Central memory CD8-positive, alpha-beta T cell (primary cell): ENCODE results near the gene ASB18.

Experiments
- ATAC-seq: fragments of 150-1000 bp; cut with Tn5 transposase; replicated peaks from 2 replicates; pipeline ENCODE4 v1.10.0; 2022; ENCODE audit warnings: mild to moderate bottlenecking, moderate FRiP score, moderate number of reproducible peaks; ENCODE audit not compliant: poor library complexity, severe bottlenecking; ENCODE audit errors: extremely low read depth
- DNase-seq, 2 donors: peaks; one replicate each; pipeline ENCODE4 v3.0.0; 2021; ENCODE audit warnings: low spot score in 2 of 2
- H3K27ac Mint-ChIP-seq: one replicate; pipeline ENCODE4 v1.8.0; 2022; ENCODE audit warnings: low read depth, mild to moderate bottlenecking, moderate library complexity, mixed read lengths
- H3K27me3 Mint-ChIP-seq: one replicate; pipeline ENCODE4 v1.8.0; 2022; ENCODE audit warnings: mixed read lengths
- H3K36me3 Mint-ChIP-seq: one replicate; pipeline ENCODE4 v1.8.0; 2022; ENCODE audit warnings: mild to moderate bottlenecking, moderate library complexity, mixed read lengths; ENCODE audit not compliant: insufficient read depth
- H3K4me1 Mint-ChIP-seq: one replicate; pipeline ENCODE4 v1.8.0; 2022; ENCODE audit warnings: mixed read lengths
- H3K4me3 Mint-ChIP-seq: one replicate; pipeline ENCODE4 v1.8.0; 2022; ENCODE audit warnings: mild to moderate bottlenecking, moderate library complexity, mixed read lengths
- H3K9me3 Mint-ChIP-seq: one replicate; pipeline ENCODE4 v1.8.0; 2022; ENCODE audit warnings: mixed read lengths

ASB18 gene

GRCh38 chr2:236172255-236173035, 91.8 kb downstream of the ASB18 start:
- Mint-ChIP-seq H3K4me1 (no peaks in the 10 kb centered on the region), H3K4me3 (no peak overlapping the region), H3K36me3 (peaks cover 2% of the 10 kb centered on the region), H3K27ac (no peak overlapping the region), H3K27me3 (peaks cover 73% of the 10 kb centered on the region), H3K9me3 (no peaks in the 10 kb centered on the region)
- ATAC-seq (no peak), DNase-seq (no peak)

- no peaks in the 10 kb centered on the region for H3K9me3 Mint-ChIP-seq
- H3K27me3 Mint-ChIP-seq: peaks cover 72% of the 10 kb centered on the region
- peaks cover under 1% of the 10 kb centered on the region for H3K4me1 Mint-ChIP-seq
- no peak overlapping the region for H3K4me3 Mint-ChIP-seq
- H3K27ac Mint-ChIP-seq: no peak overlapping the region
- H3K36me3 Mint-ChIP-seq: peaks cover 2% of the 10 kb centered on the region
- ATAC-seq: no peak
- DNase-seq: no peak
These were observed 92.4 kb downstream of the ASB18 start for GRCh38 chr2:236171680-236172254.

GRCh38 chr2:236171181-236171679, 93.0 kb downstream of the ASB18 start:
- DNase-seq (no peak), ATAC-seq (no peak)
- H3K27ac Mint-ChIP-seq: no peak overlapping the region
- no peaks in the 10 kb centered on the region for H3K9me3 Mint-ChIP-seq
- H3K4me3 Mint-ChIP-seq: no peak overlapping the region
- peaks cover 72% of the 10 kb centered on the region for H3K27me3 Mint-ChIP-seq
- peaks cover 6% of the 10 kb centered on the region for H3K4me1 Mint-ChIP-seq
- peaks cover 2% of the 10 kb centered on the region for H3K36me3 Mint-ChIP-seq

GRCh38 chr2:236170590-236171165, 93.5 kb downstream of the ASB18 start:
- no peak overlapping the region for H3K27ac Mint-ChIP-seq
- H3K36me3 Mint-ChIP-seq: peaks cover 2% of the 10 kb centered on the region
- peaks cover 72% of the 10 kb centered on the region for H3K27me3 Mint-ChIP-seq
- H3K9me3 Mint-ChIP-seq: no peaks in the 10 kb centered on the region
- DNase-seq (no peak), ATAC-seq (no peak)
- H3K4me3 Mint-ChIP-seq: no peak overlapping the region
- peaks cover 8% of the 10 kb centered on the region for H3K4me1 Mint-ChIP-seq

- H3K27ac Mint-ChIP-seq: no peak overlapping the region
- ATAC-seq: no peak
- H3K36me3 Mint-ChIP-seq: peaks cover 2% of the 10 kb centered on the region
- peaks cover 8% of the 10 kb centered on the region for H3K4me1 Mint-ChIP-seq
- no peak for DNase-seq
- no peak overlapping the region for H3K4me3 Mint-ChIP-seq
- peaks cover 72% of the 10 kb centered on the region for H3K27me3 Mint-ChIP-seq
- H3K9me3 Mint-ChIP-seq: no peaks in the 10 kb centered on the region
These were observed 94.2 kb downstream of the ASB18 start for GRCh38 chr2:236169741-236170589.

- H3K36me3 Mint-ChIP-seq: peaks cover 2% of the 10 kb centered on the region
- H3K27ac Mint-ChIP-seq: no peak overlapping the region
- no peak overlapping the region for H3K4me3 Mint-ChIP-seq
These were observed 95.0 kb downstream of the ASB18 start for GRCh38 chr2:236169151-236169721.

GRCh38 chr2:236168110-236169080, 95.8 kb downstream of the ASB18 start, which contains the start of gene GBX2:
TSS of gene GBX2 (minus strand) at chr2:236168386. CDS start at chr2:236167971, 415 bp downstream.
- no peak within 1 kb of the TSS for H3K4me3 Mint-ChIP-seq
- H3K9me3 Mint-ChIP-seq: no peaks in the 10 kb centered on the region
- ATAC-seq (no peak), DNase-seq (no peak)
- H3K27ac Mint-ChIP-seq: no peak within 1 kb of the TSS
- peaks cover 2% of the 10 kb centered on the region for H3K36me3 Mint-ChIP-seq
- H3K27me3 Mint-ChIP-seq: peaks cover 61% of the 10 kb centered on the region
- peaks cover 8% of the 10 kb centered on the region for H3K4me1 Mint-ChIP-seq

More at GRCh38 chr2:236169151-236169721, 95.0 kb downstream of the ASB18 start:
- H3K4me1 Mint-ChIP-seq: peaks cover 8% of the 10 kb centered on the region
- peaks cover 69% of the 10 kb centered on the region for H3K27me3 Mint-ChIP-seq
- ATAC-seq (no peak), DNase-seq (no peak)
- no peaks in the 10 kb centered on the region for H3K9me3 Mint-ChIP-seq

GRCh38 chr2:236167297-236168109, 96.7 kb downstream of the ASB18 start:
- Mint-ChIP-seq H3K4me1 (peaks cover 8% of the 10 kb centered on the region), H3K9me3 (no peaks in the 10 kb centered on the region), H3K4me3 (no peak overlapping the region), H3K27me3 (peaks cover 65% of the 10 kb centered on the region), H3K36me3 (peaks cover 2% of the 10 kb centered on the region), H3K27ac (no peak overlapping the region)
- DNase-seq (no peak), ATAC-seq (no peak)

- H3K4me3 Mint-ChIP-seq: peak overlapping the region; percentile 50
- H3K4me1 Mint-ChIP-seq: peaks cover 8% of the 10 kb centered on the region
- H3K36me3 Mint-ChIP-seq: peaks cover 4% of the 10 kb centered on the region
- H3K9me3 Mint-ChIP-seq: no peaks in the 10 kb centered on the region
- peaks cover 65% of the 10 kb centered on the region for H3K27me3 Mint-ChIP-seq
- DNase-seq (no peak), ATAC-seq (no peak)
- H3K27ac Mint-ChIP-seq: no peak overlapping the region
These were observed 97.4 kb downstream of the ASB18 start for GRCh38 chr2:236166796-236167296.

- ATAC-seq: no peak
- H3K36me3 Mint-ChIP-seq: peaks cover 4% of the 10 kb centered on the region
- H3K9me3 Mint-ChIP-seq: no peaks in the 10 kb centered on the region
- peak overlapping the region; percentile 50 for H3K4me3 Mint-ChIP-seq
- H3K27me3 Mint-ChIP-seq: peaks cover 65% of the 10 kb centered on the region
- no peak for DNase-seq
- H3K27ac Mint-ChIP-seq: no peak overlapping the region
- peaks cover 8% of the 10 kb centered on the region for H3K4me1 Mint-ChIP-seq
These were observed 98.1 kb downstream of the ASB18 start for GRCh38 chr2:236165842-236166795.
